Activated gamma-delta T cell (primary cell): ENCODE data around the gene TIGD6.
A peak's percentile ranks its signal among the peaks of the same experiment; 100 is the strongest.
"Not testable (repeated sequence)": the region's sequence is repeated elsewhere in the genome, so short reads cannot be mapped to it uniquely, and the experiment has no call there.

Experiments
- DNase-seq: peaks from one replicate; lab custom pipeline; 2025; lab: John Stamatoyannopoulos, UW
- total RNA-seq, 2 donors: gene quantifications; one replicate each; lab custom pipeline; 2026; lab: John Stamatoyannopoulos, UW

Gene TIGD6
- 5.6 to 5.9 reads per million in 2 donors for total RNA-seq

DNA sequence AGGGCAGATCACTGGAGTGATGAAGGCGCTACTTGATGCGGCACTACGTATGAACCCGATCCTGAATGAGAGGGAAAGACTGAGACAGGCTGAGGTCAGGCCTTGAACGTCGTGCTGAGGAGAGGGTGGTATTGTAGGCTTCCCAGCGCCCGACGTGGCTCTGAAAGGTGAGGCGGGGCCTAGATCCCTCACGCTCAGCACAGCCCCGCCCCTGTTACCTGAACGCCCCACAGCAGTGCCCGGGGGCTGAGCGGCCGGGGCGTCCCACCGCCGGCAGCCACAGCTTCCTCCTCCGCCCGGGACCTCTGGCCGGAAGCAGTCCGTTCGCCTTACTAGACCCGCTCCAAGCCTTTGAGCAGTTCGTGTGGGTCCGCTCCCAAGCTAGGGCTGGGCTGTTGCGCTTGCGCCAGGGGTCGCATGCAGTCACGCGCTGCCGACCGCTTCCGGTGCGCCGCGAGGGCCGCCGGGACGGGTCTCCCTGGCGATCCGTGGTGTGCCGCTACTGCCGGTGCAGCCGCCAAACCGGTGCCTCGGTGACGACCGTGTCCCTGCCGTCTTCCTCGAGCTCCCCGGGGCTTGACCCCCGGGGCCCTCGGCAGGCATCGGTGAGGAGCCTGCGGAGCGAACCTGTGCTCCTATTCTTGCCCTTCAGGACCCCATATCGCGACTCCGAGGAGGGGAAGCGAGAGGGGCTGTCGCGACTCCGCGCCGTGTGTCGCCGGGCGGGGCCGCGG is at the start of gene TIGD6, which contains the start of gene HMGXB3:
TSS of gene TIGD6 (minus strand) at position 399 of the 734 bp plus-strand sequence. CDS start 4,306 bp downstream, outside the sequence.
TSS of gene HMGXB3 (plus strand) at position 484 of the 734 bp plus-strand sequence. CDS start 4,114 bp downstream, outside the sequence.
- peak; percentile 80 for DNase-seq

DNA sequence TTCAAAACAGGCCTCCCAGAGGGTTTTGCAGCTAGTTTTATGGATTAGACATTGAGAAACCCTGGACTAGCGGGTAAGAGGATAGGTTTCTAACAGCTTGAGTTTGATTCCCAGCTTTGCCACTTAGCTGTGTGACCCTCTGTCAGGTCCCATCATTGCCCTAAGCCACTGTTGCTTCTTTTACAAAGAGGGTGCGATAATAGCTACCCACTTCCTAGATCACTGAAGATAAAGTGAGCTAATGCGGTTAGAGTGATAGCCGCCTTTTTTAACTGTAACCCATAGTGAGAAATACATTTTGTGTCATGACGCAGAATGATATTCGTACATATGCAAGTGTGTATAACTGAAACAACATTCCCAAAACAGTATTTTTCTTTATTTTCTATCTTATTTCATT is 45.6 kb upstream of the TIGD6 start:
- no peak for DNase-seq

DNA sequence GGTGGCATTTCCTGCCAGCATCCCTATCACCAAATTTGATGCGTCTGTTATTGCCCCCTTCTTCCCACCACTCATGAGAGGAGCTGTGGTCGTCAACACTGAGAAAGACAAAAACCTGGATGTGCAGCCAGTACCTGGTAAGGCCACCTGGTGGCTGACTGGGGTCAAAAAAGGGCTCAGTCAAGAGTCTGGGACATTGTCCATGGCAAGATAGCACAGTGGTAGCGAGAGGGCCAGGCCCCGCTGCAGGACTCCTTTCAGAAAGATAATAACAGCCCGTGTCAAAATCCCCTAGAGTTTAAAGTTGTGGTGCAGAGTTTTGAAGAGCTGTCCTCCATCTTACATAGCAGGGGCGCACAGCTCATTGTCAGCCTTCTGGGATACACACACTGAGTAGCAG is 45.1 kb upstream of the TIGD6 start:
- no peak for DNase-seq

DNA sequence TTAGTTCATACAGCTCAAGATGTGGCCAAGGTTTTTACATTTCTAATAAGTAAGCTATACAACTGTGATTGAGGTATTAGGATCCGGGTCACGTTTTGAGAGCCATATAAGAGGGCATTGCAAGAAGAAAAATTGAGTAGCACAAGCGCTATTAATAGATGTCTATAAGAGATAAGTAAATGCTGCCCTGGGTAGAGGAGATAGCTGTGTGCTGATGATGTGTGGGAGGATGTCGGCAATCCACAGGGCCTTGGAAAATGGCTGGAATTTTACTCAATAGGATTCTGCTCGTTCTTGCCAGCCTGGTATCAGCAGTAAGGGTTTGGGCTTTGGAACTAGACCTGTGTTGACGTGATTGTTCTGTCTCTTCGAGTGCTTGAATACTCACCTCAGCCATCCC is 44.3 kb upstream of the TIGD6 start:
- DNase-seq: no peak

DNA sequence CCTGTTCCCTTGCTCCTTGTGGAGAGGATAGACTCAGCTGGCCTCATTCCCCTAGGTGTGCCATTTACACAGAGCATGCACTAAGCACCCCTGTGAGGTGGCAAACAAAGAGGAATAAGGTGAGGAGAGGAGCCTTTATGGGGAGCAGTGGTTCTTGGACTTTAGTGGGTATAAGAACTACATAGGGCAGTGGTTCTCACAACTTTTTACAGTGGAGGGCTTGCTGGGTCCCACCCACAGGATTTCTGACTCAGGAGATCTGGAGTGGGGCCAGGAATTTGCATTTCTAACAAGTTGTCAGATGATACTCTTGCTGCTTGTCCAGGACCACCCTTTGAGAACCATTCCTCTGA is 43.9 kb upstream of the TIGD6 start:
- no peak for DNase-seq

DNA sequence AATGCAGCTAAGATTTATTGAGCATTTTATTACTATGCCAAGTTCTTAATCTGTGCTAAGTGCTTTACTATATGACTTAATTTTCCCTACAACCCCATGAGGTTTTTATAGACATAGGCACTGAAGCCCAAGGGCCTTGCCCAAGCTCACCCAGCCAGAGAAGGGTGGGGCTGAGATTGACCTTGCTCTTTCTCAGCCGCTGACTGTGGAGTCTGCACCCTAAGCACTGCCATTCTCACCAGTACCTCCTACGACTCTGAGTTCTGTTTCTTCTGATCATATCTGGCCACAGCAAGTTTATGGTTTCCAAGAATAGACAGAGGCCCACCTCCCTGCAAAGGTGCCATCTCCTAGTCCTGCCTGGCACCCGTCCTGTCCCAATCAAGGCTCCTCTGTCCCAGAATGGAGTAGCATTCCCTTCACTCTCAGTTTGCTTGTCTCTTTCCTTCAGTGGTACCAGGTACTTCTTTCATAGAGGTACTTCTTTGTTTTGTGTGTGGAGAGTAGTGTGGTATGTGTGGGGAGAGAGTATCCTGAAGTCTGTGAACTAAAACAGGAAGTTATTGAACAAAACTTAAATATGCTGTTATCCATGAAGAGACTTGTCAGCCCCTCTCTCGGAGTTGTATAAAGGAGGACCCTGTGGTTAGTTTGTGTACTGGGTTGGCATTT is 43.3 kb upstream of the TIGD6 start:
- no peak for DNase-seq

DNA sequence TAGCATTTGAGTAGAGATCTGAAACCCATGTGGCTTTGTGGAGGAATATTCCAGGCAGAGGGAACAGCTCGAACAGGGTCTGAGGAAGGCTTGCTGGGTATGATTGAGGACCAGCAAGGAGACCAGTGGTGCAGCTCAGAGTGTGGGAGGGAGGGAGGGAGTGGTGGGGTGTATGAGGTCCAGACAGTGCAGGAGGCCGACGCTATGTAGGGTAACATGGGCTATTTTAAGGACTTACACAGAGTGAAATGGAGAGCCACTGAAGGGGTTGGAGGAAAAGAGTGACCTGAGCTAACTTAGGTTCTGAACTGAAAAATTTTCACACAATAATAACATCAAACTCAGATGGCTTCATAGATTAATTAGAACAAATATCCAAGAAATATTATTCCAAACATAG is 42.0 kb upstream of the TIGD6 start:
- DNase-seq: no peak

DNA sequence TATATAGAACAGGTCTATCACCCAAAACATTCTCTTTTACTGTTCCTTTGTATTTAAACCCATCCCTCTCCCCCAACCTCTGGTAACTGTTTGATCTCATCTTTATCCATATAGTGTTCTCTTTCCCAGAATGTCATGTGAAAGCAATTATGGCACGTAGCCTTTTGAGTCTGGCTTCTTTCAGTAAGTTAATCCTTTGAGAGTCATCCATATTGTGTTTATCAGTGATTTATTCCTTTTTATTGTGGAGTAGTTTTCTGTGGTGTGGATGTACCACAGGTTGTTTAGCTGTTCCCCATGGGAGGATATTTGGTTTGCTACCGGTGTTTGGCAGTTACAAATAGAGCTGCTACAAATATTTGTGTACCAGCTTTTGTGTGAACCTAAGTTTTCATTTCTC is 38.1 kb upstream of the TIGD6 start:
- no peak for DNase-seq

DNA sequence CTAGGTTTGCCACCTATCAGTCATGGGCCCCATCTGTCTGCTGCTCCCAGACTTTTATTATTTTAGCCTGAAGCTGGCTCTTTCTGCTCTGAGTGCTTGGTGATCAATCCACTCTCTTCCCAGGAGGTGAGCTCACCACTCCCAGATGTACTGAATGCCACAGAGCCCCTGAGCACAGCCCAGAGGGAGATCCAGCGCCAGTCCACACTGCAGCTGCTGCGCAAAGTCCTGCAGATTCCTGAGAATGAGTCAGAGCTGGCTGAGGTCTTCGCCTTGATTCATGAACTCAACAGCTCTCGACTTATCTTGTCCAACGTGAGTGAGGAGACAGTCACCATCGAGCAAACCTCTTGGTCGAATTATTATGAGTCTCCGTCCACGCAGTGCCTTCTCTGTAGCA is 36.1 kb upstream of the TIGD6 start:
- no peak for DNase-seq

DNA sequence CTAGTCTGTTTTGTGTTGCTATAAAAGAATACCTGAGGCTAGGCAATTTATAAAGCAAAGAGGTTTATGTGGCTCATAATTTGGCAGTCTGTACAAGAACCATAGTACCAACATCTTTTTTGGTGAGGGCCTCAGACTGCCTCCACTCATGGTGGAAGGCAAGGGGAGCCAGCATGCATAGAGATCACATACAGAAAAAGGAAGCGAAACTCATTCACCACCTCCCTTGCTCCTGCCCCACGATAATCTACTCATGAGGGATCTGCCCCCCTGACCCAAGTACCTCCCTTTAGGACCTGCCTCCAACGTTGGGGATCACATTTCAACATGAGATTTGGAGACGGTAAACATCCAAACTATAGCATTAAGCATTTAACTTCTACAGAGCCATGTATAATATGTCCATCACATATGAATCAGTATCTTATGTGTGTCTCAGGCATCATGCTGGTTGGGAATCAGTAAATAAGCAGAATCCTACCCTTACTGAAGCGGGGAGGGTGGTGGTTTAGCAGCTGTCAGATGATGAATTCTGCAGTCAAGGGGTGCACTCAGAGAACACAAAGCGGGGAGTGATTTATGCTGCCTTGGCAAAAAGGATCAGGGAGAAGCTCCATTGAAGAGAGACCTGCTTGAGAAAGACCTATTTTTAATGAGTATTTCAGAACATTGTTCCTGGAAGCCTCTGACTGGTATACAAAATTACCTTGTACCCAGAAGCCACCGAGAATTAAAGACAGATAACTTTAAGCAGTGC is 34.9 kb upstream of the TIGD6 start:
- DNase-seq: no peak

DNA sequence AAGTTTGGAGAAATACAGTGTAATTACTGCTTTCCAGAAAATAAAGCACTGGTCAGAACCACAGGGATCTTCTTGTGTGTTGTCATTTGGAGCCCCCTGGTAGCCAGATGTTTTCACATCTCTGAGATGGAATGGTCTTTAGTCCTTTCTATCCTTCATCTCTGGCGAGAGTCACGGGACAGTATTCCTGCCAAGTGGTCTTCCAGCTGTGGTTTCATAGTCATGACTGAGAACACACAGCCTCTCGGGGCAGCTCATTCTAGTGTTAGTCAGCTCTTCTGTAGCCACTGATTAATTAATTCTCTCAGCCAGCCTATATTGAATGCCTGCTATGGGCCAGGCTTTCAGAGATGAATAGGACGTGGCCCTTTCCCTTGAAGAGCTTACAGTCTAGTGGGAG is 34.2 kb upstream of the TIGD6 start:
- no peak for DNase-seq

DNA sequence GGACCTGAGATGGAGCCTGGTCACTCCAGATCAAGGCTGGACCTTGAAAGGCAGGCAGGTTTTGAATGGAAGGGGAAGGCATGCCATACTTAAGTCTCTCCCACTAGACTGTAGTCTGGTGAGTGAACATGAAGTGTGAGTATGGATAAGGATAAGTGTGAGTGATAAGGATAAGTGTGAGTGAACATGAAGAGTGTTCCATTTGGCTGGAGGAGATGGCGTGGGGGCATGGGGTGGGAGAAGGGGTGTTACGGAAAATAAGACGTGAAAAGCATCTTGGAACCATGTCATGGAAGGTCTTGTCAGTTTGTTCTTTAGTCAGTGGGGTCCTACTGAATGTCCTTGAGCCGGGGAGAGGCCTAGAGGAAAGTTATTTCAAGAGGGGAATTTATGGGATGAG is 32.9 kb upstream of the TIGD6 start:
- DNase-seq: no peak

DNA sequence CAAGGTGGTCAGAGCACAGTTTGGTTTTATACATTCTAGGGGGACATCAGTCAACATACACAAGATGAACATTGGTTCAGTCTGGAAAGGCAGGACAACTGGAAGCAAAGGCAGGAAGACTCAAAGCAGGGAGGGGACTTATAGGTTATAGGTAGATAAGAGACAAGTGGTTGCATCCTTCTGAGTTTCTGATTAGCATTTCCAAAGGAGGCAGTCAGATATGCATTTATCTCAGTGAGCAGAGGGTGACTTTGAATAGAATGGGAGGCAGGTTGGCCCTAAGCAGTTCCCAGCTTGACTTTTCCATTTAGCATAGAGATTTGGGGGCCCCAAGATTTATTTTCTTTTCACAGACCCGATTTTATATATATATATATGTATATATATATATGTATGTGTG is 27.6 kb upstream of the TIGD6 start:
- DNase-seq: not testable (repeated sequence)

DNA sequence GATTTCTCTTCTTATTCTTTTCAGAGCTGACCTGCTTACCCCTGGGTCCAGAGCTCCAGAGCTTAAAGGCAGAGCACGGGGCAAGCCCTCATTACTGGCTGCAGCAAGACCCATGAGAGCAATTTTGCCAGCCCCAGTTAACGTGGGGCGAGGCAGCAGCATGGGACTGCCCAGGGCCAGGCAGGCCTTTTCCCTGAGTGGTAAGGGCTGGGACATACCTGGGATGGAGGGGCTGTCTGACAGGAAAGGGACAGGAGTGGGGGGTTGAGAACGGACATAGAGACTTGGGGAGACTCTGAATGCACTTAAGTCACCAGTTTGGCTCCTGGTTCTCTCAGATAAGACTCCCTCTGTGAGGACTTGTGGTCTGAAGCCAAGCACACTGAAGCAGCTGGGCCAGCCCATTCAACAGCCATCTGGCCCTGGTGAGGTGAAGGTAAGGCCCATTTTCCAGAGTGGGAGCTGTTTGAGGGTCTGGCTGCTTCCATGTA is 26.3 kb upstream of the TIGD6 start:
- DNase-seq: no peak

DNA sequence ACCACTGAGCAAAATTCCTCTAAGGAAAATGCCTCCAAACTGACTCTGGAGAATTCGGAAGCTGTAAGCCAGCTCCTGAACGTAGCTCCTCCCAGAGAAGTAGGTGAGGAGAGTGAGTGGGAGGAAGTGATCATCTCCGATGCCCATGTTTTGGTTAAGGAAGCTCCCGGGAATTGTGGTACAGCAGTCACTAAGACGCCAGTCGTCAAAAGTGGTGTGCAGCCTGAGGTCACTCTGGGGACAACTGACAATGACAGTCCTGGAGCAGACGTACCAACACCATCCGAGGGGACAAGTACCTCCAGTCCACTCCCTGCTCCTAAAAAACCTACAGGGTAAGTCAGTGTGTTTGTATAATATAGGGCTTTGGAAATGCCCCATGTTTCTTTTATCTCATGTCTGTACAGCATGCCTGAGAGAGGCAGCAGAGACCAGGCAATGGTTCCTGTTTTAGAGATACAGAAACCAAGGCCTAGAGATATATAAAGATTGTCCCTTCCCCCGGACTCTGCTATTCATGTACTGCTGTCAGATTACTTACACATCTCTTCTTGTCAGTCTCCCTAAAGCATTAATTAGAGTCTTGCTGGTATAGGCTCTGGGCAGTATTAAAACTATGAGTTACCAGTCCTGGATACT is 24.0 kb upstream of the TIGD6 start:
- no peak for DNase-seq

DNA sequence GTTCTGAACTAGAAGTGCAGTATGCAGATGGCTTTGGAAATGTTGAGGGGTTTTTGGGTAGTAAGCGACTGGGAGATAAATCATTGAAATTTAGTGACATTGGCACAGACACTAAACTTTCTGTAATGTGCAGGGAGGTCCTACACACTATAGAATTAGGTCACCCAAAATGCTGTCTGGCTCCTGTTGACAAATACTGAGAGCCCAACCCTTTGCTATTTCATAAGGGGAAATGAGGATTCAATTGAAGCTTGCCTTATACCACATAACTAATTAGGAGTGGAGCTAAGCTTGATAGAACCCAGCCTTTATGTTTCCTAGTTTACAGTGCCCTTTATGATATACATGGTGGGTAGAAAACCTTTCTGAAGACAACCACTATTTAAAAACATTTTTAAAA is 22.7 kb upstream of the TIGD6 start:
- no peak for DNase-seq

DNA sequence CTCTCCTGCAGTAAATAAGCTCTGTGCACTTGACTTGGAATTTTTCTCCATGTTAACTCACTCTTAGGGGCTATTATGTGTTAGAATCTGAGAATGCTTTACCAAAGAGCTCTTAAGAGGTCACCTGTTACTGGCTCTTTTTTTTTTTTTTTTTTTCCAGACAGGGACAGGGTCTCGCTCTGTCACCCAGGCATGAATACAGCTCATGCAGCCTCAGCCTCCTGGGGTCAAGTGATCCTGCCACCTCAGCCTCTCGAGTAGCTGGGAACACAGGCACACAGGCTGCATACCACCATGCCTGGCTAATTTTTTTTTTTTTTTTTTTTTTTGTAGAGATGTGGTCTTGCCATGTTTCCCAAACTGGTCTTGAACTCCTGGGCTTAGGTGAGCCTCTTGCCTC is 22.2 kb upstream of the TIGD6 start:
- no peak for DNase-seq

DNA sequence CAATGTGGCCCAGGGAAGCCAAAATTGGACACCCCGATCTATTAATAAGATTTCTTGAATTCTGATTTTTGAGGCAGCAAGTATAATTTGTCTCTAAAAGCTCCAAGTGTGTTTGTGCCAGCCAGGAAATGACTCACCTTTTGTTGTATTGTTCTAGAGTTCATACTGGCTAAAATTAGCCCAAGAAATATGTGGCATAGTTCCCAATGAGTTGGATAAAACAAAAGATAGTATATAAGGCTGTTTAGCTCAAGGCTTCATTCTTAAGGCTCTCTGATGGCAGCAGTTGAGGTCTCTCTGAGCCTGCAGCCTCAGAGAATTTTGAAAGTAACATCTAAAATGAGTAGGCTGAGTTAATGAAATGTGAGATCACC is 21.7 kb upstream of the TIGD6 start:
- DNase-seq: no peak

DNA sequence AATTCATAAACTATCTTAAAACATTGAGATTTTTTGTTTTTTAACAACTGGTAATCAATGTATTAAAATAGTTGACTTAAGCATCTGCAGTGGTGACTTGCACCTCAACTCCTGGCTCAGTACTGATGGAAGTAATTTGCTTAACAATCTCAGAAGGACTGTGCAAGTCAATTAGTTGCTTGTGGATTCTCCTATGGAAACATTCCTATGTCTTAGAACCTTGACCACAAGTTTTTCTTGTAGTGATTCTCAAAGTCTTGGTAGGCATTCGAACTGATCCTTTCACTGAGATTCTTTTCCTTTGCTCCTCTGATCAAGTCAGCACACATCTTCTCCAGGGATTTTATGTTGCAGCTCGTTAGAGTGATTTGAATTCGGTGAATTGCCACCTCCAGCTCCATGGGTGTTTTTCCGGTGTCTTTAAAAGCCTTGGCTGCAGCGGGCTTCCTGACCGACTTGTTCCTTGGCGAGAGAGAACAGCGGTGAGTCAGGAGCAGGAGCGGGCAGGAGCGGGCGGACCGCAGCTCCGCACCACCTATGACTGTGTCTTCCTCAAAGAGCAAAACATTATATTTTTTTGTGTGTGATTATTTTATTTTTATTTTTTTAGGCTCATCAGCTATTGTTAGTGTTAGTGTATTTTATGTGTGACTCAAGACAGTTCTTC is 21.2 kb upstream of the TIGD6 start:
- DNase-seq: no peak

DNA sequence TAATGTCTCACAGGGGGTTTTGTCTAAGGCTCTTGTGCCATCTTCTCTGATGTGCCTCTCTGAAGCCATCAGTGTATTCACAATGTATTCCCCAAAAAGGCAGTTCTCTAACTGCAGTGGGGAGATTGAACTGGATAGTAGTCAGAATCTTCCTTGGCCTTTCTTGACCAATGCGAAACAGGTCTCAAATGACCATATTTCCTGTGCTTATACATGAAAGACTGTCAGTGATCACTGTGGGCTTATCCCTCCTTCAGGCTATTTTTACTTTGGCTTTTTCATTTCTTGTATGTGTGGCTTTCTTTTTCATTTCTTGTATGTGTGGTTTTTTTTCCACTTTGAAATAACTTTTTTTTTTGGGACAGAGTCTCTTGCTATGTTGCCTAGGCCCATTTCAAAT is 19.8 kb upstream of the TIGD6 start:
- DNase-seq: no peak

DNA sequence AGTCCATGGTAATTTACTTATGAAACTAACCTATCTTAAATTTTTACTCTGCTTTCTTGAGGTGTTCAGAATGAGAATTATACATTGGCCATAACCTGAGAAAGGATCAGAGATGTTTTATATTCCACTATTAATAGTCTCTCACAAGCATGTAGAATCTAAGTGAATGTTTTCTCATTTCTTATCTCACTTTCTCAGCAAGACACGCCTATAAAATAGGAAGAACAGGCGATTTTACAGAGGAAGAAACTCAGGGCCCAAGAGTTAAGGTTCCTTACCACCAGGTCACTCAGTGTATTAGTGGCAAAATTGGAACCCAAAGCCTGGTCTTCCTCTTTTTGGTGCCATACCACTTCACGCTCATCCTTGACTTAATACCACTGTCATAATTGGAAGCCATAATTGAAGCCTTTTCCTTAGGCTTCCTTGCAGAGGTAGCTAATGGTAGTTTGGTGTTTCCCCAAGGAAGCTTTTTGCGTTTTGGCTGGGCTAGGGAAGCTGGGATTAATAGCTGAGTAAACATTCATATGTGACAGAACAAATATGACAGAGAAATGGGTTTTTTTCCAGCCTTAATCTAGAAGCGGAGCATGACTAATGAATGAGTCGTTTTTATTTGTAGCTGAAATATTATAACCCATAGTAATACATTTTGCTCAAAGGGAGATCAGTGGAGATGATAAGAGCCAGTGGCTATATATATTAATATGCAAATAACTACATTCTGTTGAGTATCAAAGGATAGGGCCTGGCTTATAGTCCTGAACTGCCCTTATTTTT is 17.0 kb upstream of the TIGD6 start:
- DNase-seq: no peak
